HG03103 (cell line): ENCODE data around the gene VMO1.
A peak's percentile ranks its signal among the peaks of the same experiment; 100 is the strongest.
"Not testable (repeated sequence)": the region's sequence is repeated elsewhere in the genome, so short reads cannot be mapped to it uniquely, and the experiment has no call there.

ENCODE experiments used
- ATAC-seq: cut with Tn5 transposase; IDR thresholded peaks from one replicate; pipeline ENCODE4 v1.9.1; 2021; ENCODE audit warnings: low read depth; ENCODE audit not compliant: unreplicated experiment

VMO1 gene, protein sequence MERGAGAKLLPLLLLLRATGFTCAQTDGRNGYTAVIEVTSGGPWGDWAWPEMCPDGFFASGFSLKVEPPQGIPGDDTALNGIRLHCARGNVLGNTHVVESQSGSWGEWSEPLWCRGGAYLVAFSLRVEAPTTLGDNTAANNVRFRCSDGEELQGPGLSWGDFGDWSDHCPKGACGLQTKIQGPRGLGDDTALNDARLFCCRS

DNA sequence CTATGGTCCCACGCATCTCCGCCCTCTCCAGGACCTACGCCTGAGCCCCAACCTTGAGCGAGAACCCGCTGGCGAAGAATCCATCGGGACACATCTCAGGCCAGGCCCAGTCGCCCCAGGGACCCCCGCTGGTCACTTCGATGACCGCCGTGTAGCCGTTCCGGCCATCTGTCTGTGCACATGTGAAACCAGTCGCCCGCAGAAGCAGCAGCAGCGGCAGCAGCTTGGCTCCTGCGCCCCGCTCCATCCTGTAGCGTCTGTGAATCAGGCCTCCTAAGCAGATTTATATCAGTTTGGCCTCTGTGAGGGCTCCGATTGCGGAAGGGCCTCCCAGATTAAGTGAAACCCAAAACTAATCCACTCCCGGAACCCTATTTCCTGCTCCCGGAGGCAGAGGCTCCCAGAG, at the start of gene VMO1:
Gene VMO1 (minus strand): TSS at position 259 of the 406 bp plus-strand sequence. CDS start 12 bp downstream, at position 247.
- ATAC-seq = no peak

DNA sequence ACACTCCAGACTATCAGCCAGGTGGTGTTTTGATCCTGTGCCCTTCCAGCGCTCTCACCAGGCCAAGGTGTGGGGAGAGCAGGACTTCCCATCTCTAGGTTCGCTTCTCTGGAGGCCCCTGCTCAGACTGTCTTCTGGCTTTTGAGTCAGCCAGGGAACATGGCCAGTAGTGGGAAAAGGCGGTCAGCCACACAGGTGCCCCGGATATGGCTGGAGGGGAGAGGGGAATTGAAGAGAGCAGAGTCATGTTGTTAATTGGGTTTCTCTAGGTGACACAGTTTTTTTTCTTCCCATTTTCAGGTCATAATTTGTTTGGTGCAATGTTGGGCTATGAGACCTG, 48.5 kb upstream of the VMO1 start:
- ATAC-seq = no peak

- ATAC-seq = no peak
Observed at GRCh38 chr17:4833941-4834680, 47.9 kb upstream of the VMO1 start.

- peak; percentile 75 for ATAC-seq
Observed at GRCh38 chr17:4833178-4833940, 47.2 kb upstream of the VMO1 start, which contains the start of gene MINK1. Gene MINK1, plus strand, starts transcription at chr17:4833340. Its CDS starts 244 bp downstream, at chr17:4833584.

DNA sequence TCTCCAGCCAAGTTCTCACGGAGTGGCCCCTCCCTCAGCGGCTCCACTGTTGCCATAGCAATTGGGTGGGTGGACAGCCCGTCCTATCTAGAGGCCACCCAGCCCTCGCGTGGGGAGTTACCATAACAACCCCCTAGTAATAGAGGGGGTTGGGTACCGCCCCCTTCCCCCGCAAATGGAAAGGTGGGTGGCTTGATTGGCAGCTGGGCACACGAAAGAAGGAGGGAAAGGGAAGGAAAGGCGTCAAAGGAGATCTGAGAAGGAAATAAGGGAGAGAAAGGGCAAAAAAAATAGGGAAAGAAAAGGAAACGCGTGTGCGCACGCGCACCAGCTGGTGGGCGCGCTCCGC, 46.6 kb upstream of the VMO1 start:
- ATAC-seq = not testable (repeated sequence)

DNA sequence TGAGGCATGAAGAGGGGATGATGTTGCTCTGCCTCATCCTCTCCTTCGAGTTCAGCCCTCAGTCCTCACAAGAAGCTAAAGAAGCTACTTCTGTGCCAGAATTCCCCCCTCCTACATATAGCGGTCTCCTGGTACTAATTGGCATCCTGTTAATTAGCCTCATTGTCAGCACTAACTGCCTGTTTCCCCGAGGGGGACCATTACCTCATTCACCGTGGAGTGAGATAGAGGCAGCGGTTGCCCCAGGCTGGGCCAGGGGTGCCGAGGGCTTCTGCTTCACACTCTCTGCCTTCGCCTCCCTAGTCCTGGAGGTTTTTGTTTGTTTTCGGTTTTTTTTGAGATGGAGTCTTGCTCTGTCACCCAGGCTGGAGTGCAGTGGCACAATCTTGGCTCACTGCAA, 41.2 kb upstream of the VMO1 start:
- no peak for ATAC-seq

DNA sequence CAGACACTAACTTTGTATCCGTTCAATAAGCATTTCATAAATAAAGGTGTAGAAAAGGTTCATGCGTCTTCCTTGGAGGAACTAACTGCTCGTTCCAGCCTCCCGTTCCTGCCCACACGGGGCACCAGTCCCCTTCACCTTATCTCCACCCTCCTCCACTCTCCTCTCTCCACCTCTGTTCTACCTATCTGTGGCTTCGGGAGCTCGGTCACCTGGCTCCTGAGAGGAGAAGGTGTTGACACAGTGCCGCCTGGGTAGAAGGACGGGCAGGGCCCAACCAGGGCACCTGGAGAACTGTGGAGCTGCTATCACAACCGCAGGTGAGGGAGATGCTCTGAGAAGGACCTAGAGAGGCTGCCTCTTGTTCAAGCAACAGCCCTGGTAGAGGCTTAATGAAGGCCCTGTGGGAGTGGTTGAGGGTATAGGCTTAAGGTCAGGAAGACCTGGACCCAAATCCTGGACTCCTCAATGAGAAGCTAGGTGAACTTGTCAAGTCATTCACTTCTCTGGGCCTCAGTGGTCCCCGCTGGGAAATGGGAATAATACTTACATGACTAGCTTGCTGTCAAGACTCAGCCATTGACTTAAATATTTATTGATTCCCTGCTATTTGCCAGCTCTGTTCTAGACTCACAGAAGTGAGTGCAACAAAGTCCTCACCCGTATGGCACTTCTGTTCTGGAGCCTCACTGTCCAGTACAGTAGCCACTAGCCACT, 37.4 kb upstream of the VMO1 start:
- ATAC-seq = no peak

- no peak for ATAC-seq
Observed at GRCh38 chr17:4822835-4823234, 36.7 kb upstream of the VMO1 start.

DNA sequence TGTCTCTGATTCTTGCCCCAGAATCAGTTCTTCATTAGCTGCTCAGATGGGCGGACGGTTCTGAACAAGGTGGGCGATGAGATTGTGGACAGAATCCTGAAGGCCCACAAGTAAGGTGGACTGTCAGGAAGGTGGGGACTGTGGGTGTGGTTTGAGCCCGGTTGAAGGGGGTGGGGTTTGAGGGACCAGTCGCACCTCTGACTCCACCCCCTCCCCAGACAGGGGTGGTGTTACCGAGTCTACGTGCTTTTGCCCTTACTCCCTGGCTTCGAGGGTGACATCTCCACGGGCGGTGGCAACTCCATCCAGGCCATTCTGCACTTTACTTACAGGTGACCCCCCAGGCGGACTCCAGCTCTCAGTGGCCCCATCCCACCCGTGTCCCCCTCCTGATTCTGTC, 32.1 kb upstream of the VMO1 start:
- no peak for ATAC-seq

GRCh38 chr17:4816826-4817225, 30.7 kb upstream of the VMO1 start:
- ATAC-seq = no peak

DNA sequence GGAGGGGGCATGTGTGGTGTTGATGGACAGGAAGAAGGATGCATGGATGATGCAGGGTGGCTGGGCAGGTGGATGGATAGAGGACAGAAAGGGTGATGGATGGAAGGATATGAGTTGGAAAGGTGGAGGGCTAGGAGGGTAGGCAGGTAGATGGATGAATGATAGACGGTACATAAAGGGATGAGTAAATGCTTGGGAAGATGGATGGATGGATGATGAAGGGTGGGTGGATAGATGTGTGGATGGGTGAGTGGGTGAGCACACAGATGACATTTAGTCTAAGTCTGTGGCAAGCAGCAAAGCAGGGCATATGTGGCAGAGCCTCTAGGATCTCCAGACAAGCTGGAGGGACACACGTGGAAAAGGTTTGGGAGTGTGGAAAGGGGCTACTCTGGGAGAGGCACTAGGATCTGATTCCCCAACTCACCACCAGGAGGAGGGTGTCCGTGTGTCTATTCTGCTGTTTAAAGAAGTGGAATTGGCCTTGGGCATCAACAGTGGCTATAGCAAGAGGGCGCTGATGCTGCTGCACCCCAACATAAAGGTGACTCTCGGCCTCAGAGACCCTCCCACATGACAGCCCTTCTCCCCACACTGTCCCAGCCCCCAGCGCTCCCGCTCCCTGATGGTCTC, 29.0 kb upstream of the VMO1 start:
- no peak for ATAC-seq

GRCh38 chr17:4812690-4813089, 26.5 kb upstream of the VMO1 start:
- no peak for ATAC-seq

DNA sequence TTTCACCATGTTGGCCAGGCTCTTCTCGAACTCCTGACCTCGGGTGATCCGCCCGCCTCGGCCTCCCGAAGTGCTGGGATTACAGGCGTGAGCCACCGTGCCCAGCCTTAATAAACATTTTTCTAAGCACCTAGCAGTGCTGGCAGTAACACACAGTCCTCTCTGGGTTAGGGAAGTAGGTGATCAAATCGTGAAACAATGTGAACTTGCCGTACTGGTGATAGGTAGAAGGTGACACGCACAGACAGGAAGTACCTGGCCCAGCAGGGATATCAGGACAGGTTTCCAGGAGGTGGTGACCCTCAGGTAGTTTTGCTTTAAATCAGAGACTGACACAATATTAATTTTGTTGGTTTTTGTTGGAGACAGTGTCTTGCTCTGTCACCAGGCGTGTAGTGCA, 25.3 kb upstream of the VMO1 start:
- no peak for ATAC-seq

DNA sequence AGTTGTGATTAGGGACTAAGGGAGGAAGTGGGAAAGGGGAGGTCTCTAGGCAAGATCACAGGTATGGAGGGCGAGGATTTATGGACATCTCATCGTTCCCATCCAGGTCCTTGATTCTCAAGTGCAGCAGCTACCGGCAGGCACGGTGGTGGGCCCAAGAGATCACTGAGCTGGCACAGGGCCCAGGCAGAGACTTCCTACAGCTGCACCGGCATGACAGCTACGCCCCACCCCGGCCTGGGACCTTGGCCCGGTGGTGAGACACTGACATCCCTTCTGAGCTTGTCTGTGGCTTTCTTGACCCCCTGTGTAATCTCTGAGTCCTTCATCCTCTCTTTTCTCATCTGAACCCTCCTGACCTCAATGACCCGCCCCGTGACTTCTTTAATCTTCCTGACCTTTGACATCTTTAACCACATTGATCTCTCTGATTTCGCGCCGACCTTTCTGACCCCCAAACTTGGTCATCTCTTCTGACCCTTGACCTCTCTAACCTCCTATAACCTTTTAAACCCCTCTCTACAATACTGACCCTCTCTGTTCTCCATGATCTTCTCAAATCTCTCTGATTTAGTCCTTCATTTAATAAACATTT, 24.6 kb upstream of the VMO1 start:
- ATAC-seq = no peak

- no peak for ATAC-seq
Observed at GRCh38 chr17:4808378-4808767, 22.2 kb upstream of the VMO1 start.

DNA sequence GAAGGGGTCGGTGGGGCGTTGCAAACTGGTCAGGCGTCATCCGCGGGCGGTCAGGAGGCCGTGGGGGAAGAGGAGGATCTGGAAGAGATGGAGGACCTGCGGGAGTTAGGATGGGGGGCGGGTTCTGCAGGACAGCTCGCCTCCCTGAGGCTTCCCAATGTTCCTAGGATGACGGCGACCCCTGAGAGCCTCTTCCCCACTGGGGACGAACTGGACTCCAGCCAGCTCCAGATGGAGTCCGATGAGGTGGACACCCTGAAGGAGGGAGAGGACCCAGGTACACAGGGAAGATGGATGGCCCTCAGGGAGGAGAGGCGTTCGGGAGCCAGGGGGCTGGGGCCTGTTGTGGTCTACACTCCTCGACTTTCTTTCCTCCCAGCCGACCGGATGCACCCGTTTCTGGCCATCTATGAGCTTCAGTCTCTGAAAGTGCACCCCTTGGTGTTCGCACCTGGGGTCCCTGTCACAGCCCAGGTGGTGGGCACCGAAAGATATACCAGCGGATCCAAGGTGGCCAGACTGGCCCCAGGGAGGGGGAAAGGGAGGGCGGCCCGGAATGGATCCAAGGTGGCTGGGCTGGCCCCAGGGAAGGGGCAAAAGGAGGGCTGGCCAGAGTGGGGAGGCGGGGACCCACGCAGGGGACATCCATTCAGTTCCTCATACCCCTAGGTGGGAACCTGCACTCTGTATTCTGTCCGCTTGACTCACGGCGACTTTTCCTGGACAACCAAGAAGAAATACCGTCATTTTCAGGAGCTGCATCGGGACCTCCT, 21.6 kb upstream of the VMO1 start:
- no peak for ATAC-seq

GRCh38 chr17:4806777-4807604, 20.8 kb upstream of the VMO1 start, which contains the start of gene PLD2:
Gene PLD2, plus strand, starts transcription at chr17:4807152. Its CDS starts 621 bp downstream, at chr17:4807773.
- ATAC-seq = peak; percentile 74

DNA sequence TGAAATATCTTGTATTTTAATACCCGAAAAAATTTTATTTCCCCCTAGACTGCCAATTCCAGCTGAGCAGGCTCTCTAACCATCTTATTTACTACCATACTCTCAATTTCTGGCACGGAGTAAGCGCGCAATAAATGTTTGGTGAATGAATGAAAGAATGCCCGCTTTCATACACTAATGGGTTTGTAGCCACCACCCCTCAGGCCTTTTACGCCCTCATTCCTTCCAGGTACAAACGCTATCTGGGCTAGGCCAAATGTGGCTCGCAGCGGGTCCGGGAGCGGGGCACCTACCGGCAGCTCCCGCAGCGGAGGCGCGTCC, 20.3 kb upstream of the VMO1 start:
- no peak for ATAC-seq

DNA sequence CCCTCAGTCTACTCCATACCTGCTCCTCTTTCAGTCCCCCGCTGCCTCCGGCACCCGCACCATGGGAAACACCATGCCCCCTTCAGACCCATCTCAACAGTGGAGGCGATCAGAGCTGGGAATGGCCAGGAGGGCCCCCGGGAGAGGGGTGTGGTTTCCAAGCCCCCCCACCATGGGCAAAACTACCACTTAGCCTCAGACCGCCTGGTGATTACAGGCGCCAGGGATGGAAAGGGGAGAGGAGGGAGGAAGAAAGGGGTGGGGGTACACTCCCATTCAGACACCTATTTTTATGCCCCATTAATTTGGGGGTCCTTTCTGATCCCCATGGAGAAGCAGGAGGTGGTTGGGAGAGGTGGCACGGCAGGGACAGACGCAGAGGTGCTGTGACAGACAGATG, 16.1 kb upstream of the VMO1 start, which contains the start of gene C17orf114:
Gene C17orf114 (minus strand): TSS at position 101 of the 400 bp plus-strand sequence.
- ATAC-seq = no peak
